Measurements from ENCODE around the gene INTS11. TPM values are rescaled to one million over a fixed set of nuclear protein-coding genes. Genes with fewer than 3 reads are reported as not detected.

Gene INTS11
- total and polyA plus RNA-seq, 10 of the 15 experiments (the other 5 are each of a cell fraction or from before 2014, with no cell fraction given) = 2.5 to 117 (median 77.7) TPM

- H4K20me1 ChIP-seq (ENCODE audit: control insufficient read depth, insufficient read depth) = no peaks in the 10 kb centered on the region
- in situ Hi-C loops (cut with MboI) = no loop called here
- 93% methylated on average over 13 of the region's 21 CpGs for WGBS (ENCODE audit: insufficient coverage, insufficient replicate concordance, low lambda C conversion rate, missing lambda C conversion rate)
- no peaks in the 10 kb centered on the region for H3K9me3 ChIP-seq (replicated peaks; ENCODE audit: control insufficient read depth, insufficient read depth, low read length)
- peaks cover 0 to 3% of the 10 kb centered on the region in 2 experiments; a peak in 3 of 4 replicates for H3K36me3 ChIP-seq (ENCODE audit: control insufficient read depth in 2 of 2, insufficient read depth in 2 of 2, low read length in 1 of 2)
- no peak overlapping the region for H2AFZ ChIP-seq (ENCODE audit: control insufficient read depth, low read depth, low read length)
- intact Hi-C loops (cut with micrococcal nuclease; ENCODE audit: unreplicated experiment) = no loop called here
- no peak overlapping the region for H3K9ac ChIP-seq (ENCODE audit: control insufficient read depth, insufficient read depth, low read length)
- H3K4me1 ChIP-seq (ENCODE audit: control insufficient read depth, insufficient read depth, low read length) = no peaks in the 10 kb centered on the region
- ATAC-seq = no peak
- H3K4me2 ChIP-seq (ENCODE audit: control insufficient read depth, insufficient read depth) = no peak overlapping the region
- ChIA-PET CTCF (no interaction called here), RAD21 (ENCODE audit: unreplicated experiment) (no interaction called here), SMC1A (ENCODE audit: uncharacterized antibody, unreplicated experiment) (no interaction called here), POLR2A (no interaction called here)
- no peak for DNase-seq (ENCODE audit: low read depth, low spot score)
- H3K4me3 ChIP-seq = no peak overlapping the region
- no peak for FAIRE-seq
- TF ChIP-seq IRF5 (IDR thresholded peaks at IDR 0.05; ENCODE audit: borderline replicate concordance) = no peak
- H3K27ac ChIP-seq (ENCODE audit: control insufficient read depth, insufficient read depth) = no peak overlapping the region
- no peaks in the 10 kb centered on the region for H3K79me2 ChIP-seq (ENCODE audit: control insufficient read depth, insufficient read depth, low read length)
- no TSS peak for BruUV-seq (replicated peaks)
- H3K27me3 ChIP-seq (replicated peaks in 1 of 2; ENCODE audit: control insufficient read depth in 2 of 2, insufficient read depth in 2 of 2, low read length in 1 of 2) = no peaks in the 10 kb centered on the region
Observed at GRCh38 chr1:1335792-1336248, 11.4 kb upstream of the INTS11 start.

GRCh38 chr1:1335283-1335682, 10.8 kb upstream of the INTS11 start:
- H3K4me3 ChIP-seq = no peak overlapping the region
- no peak overlapping the region for H2AFZ ChIP-seq (ENCODE audit: control insufficient read depth, low read depth, low read length)
- no peaks in the 10 kb centered on the region for H3K9me3 ChIP-seq (replicated peaks; ENCODE audit: control insufficient read depth, insufficient read depth, low read length)
- RAD21 ChIA-PET (ENCODE audit: unreplicated experiment) = no interaction called here
- H3K4me2 ChIP-seq (ENCODE audit: control insufficient read depth, insufficient read depth) = no peak overlapping the region
- H3K27ac ChIP-seq (ENCODE audit: control insufficient read depth, insufficient read depth) = no peak overlapping the region
- H3K9ac ChIP-seq (ENCODE audit: control insufficient read depth, insufficient read depth, low read length) = no peak overlapping the region
- H3K27me3 ChIP-seq (replicated peaks in 1 of 2; ENCODE audit: control insufficient read depth in 2 of 2, insufficient read depth in 2 of 2, low read length in 1 of 2) = no peaks in the 10 kb centered on the region
- peaks cover 0 to 2% of the 10 kb centered on the region in 2 experiments; a peak in 3 of 4 replicates for H3K36me3 ChIP-seq (ENCODE audit: control insufficient read depth in 2 of 2, insufficient read depth in 2 of 2, low read length in 1 of 2)
- no peak for ATAC-seq
- WGBS (ENCODE audit: insufficient coverage, insufficient replicate concordance, low lambda C conversion rate, missing lambda C conversion rate) = 89% methylated on average over 16 of the region's 16 CpGs
- SMC1A ChIA-PET (ENCODE audit: uncharacterized antibody, unreplicated experiment) = no interaction called here
- DNase-seq (ENCODE audit: low read depth, low spot score) = no peak
- POLR2A ChIA-PET = no interaction called here
- H4K20me1 ChIP-seq (ENCODE audit: control insufficient read depth, insufficient read depth) = no peaks in the 10 kb centered on the region
- intact Hi-C loops (cut with micrococcal nuclease; ENCODE audit: unreplicated experiment) = no loop called here
- H3K4me1 ChIP-seq (ENCODE audit: control insufficient read depth, insufficient read depth, low read length) = no peaks in the 10 kb centered on the region
- TSS peak; percentile 49 for BruUV-seq (replicated peaks)
- H3K79me2 ChIP-seq (ENCODE audit: control insufficient read depth, insufficient read depth, low read length) = no peaks in the 10 kb centered on the region
- CTCF ChIA-PET = no interaction called here
- no peak for FAIRE-seq
- in situ Hi-C loops (cut with MboI) = no loop called here
- no peak for TF ChIP-seq PAX8 (IDR thresholded peaks at IDR 0.05)
- no peak for TF ChIP-seq ZNF217 (IDR thresholded peaks at IDR 0.05)
- TF ChIP-seq ZBTB33 (IDR thresholded peaks at IDR 0.05) = no peak
- no peak for TF ChIP-seq RAD21 (IDR thresholded peaks at IDR 0.05; ENCODE audit: insufficient read depth, low read depth, low read length)
- no peak for TF ChIP-seq CHD1 (IDR thresholded peaks at IDR 0.05; ENCODE audit: low read depth, low read length)
- no peak; the same call in 1 of the 2 replicates for TF ChIP-seq POLR2A (IDR thresholded peaks at IDR 0.05; ENCODE audit: low read depth, low read length)
- TF ChIP-seq JUNB (IDR thresholded peaks at IDR 0.05) = no peak
- TF ChIP-seq SMARCA5 (IDR thresholded peaks at IDR 0.05) = no peak
- TF ChIP-seq ATF3 (IDR thresholded peaks at IDR 0.05; ENCODE audit: borderline replicate concordance, extremely low read depth, low read depth, low read length) = no peak
- TF ChIP-seq ZNF687 (IDR thresholded peaks at IDR 0.05) = no peak
